ENCODE measurements around the gene PIGO.

PIGO gene

GRCh38 chr9:35096035-35096849, at the start of gene PIGO:
TSS of gene PIGO (minus strand) at chr9:35096591. CDS start at chr9:35095565, 1,026 bp downstream.
- in situ Hi-C loops (cut with MboI; ENCODE audit: low pct_unique_long_range_greater_than_20kb, low sequenced_read_pairs, unreplicated experiment) = no loop called here
- peak; percentile 98 for TF ChIP-seq CTCF (IDR thresholded peaks at IDR 0.05; ENCODE audit: extremely low read depth, insufficient read depth, missing control alignments)
- peak; percentile 90 for DNase-seq (ENCODE audit: low spot score)

GRCh38 chr9:35142037-35142436, 45.6 kb upstream of the PIGO start:
- in situ Hi-C loops (cut with MboI; ENCODE audit: low pct_unique_long_range_greater_than_20kb, low sequenced_read_pairs, unreplicated experiment) = no loop called here
- DNase-seq (ENCODE audit: low spot score) = no peak
- TF ChIP-seq CTCF (IDR thresholded peaks at IDR 0.05; ENCODE audit: extremely low read depth, insufficient read depth, missing control alignments) = no peak

- in situ Hi-C loops (cut with MboI; ENCODE audit: low pct_unique_long_range_greater_than_20kb, low sequenced_read_pairs, unreplicated experiment) = no loop called here
- no peak for TF ChIP-seq CTCF (IDR thresholded peaks at IDR 0.05; ENCODE audit: extremely low read depth, insufficient read depth, missing control alignments)
- no peak for DNase-seq (ENCODE audit: low spot score)
These were observed 43.7 kb upstream of the PIGO start for GRCh38 chr9:35140093-35140492.

GRCh38 chr9:35136866-35137265, 40.5 kb upstream of the PIGO start:
- DNase-seq (ENCODE audit: low spot score) = no peak
- TF ChIP-seq CTCF (IDR thresholded peaks at IDR 0.05; ENCODE audit: extremely low read depth, insufficient read depth, missing control alignments) = no peak
- in situ Hi-C loops (cut with MboI; ENCODE audit: low pct_unique_long_range_greater_than_20kb, low sequenced_read_pairs, unreplicated experiment) = no loop called here

GRCh38 chr9:35135988-35136387, 39.6 kb upstream of the PIGO start:
- in situ Hi-C loops (cut with MboI; ENCODE audit: low pct_unique_long_range_greater_than_20kb, low sequenced_read_pairs, unreplicated experiment) = no loop called here
- DNase-seq (ENCODE audit: low spot score) = no peak
- no peak for TF ChIP-seq CTCF (IDR thresholded peaks at IDR 0.05; ENCODE audit: extremely low read depth, insufficient read depth, missing control alignments)

- in situ Hi-C loops (cut with MboI; ENCODE audit: low pct_unique_long_range_greater_than_20kb, low sequenced_read_pairs, unreplicated experiment) = no loop called here
- DNase-seq (ENCODE audit: low spot score) = no peak
- TF ChIP-seq CTCF (IDR thresholded peaks at IDR 0.05; ENCODE audit: extremely low read depth, insufficient read depth, missing control alignments) = no peak
These were observed 38.5 kb upstream of the PIGO start for GRCh38 chr9:35134920-35135319.
